Measurements from ENCODE around the gene AFMID. TPM values are rescaled to one million over a fixed set of nuclear protein-coding genes. Genes with fewer than 3 reads are reported as not detected.
A peak's percentile ranks its signal among the peaks of the same experiment; 100 is the strongest.

The AFMID gene
- total and polyA plus RNA-seq, 2 of the 13 experiments (the other 11 are each of a cell fraction or from before 2014, with no cell fraction given) = 249 to 270 TPM

DNA sequence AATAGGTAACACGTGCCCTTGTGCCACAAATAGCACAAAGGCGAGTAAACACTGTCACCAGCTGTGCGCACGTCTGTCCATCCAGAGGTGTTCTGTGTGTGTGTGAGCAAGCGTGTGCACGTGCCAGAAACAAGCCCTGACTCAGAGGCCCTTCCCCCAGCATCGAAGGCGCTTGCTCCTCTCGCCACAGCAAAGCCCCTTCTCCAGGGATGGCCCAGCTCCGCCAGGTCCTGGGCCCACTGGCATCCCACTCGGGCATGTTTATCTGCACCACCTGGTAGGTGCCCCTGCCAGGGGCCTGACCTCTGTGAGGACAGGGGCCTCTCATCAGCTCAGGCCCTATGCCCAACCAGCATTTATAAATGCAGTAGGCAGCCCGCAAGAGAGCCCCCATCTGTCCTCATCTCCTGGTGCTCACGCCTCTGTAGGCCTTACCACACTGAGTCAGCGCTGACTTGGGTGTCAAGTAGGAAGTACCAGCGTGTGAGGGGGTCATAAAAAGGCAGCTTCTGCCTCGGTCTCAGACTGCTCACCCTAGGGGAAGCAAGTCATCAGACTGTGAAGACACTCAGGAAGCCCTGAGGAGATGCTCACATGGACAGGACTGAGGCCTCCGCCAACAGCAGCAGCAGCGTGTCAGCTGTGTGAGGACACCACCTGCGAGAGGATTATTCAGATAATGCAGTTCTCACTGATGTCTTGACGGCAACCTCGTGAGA lies 55.0 kb downstream of the AFMID start (continued):
- TF ChIP-seq NRL (CRISPR knock-in tag; IDR thresholded peaks at IDR 0.05; ENCODE audit: borderline replicate concordance) (0 out of 2 replicates have a peak, but pooled peaks have one; percentile 29), GATA4 (IDR thresholded peaks at IDR 0.05; ENCODE audit: borderline replicate concordance, low read depth) (no peak), NFYC (CRISPR knock-in tag; IDR thresholded peaks at IDR 0.05) (no peak), ZNF296 (CRISPR knock-in tag; conservative IDR thresholded peaks at IDR 0.05) (no peak; the same call in 1 of the 2 replicates), ZBTB40 (IDR thresholded peaks at IDR 0.05) (no peak), ZBTB40 (CRISPR knock-in tag; IDR thresholded peaks at IDR 0.05) (no peak), ZNF335 (CRISPR knock-in tag; IDR thresholded peaks at IDR 0.05) (no peak), REL (CRISPR knock-in tag; conservative IDR thresholded peaks at IDR 0.05) (no peak), ETV5 (CRISPR knock-in tag; IDR thresholded peaks at IDR 0.05; ENCODE audit: borderline replicate concordance) (no peak), FOXO1 (CRISPR knock-in tag; IDR thresholded peaks at IDR 0.05) (no peak), CREB1 (IDR thresholded peaks at IDR 0.05) (no peak), CREB1 (CRISPR knock-in tag; IDR thresholded peaks at IDR 0.05) (no peak), SAP130 (CRISPR knock-in tag; IDR thresholded peaks at IDR 0.05; ENCODE audit: low read depth) (no peak), ZNF605 (CRISPR knock-in tag; IDR thresholded peaks at IDR 0.05) (0 out of 2 replicates have a peak, but pooled peaks have one; percentile 16), MAFK (conservative IDR thresholded peaks at IDR 0.05 in 1 of 2, IDR thresholded peaks at IDR 0.05 in 1 of 2; ENCODE audit: low read length in 2 of 2) (no peak), KDM6A (CRISPR knock-in tag; IDR thresholded peaks at IDR 0.05; ENCODE audit: low read depth) (no peak; the same call in 1 of the 2 replicates)
- TF ChIP-seq, protein P1, sequence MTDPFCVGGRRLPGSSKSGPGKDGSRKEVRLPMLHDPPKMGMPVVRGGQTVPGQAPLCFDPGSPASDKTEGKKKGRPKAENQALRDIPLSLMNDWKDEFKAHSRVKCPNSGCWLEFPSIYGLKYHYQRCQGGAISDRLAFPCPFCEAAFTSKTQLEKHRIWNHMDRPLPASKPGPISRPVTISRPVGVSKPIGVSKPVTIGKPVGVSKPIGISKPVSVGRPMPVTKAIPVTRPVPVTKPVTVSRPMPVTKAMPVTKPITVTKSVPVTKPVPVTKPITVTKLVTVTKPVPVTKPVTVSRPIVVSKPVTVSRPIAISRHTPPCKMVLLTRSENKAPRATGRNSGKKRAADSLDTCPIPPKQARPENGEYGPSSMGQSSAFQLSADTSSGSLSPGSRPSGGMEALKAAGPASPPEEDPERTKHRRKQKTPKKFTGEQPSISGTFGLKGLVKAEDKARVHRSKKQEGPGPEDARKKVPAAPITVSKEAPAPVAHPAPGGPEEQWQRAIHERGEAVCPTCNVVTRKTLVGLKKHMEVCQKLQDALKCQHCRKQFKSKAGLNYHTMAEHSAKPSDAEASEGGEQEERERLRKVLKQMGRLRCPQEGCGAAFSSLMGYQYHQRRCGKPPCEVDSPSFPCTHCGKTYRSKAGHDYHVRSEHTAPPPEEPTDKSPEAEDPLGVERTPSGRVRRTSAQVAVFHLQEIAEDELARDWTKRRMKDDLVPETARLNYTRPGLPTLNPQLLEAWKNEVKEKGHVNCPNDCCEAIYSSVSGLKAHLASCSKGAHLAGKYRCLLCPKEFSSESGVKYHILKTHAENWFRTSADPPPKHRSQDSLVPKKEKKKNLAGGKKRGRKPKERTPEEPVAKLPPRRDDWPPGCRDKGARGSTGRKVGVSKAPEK (CRISPR knock-in tag; IDR thresholded peaks at IDR 0.05; ENCODE audit: borderline replicate concordance) = no peak
- TF ChIP-seq, protein P2, sequence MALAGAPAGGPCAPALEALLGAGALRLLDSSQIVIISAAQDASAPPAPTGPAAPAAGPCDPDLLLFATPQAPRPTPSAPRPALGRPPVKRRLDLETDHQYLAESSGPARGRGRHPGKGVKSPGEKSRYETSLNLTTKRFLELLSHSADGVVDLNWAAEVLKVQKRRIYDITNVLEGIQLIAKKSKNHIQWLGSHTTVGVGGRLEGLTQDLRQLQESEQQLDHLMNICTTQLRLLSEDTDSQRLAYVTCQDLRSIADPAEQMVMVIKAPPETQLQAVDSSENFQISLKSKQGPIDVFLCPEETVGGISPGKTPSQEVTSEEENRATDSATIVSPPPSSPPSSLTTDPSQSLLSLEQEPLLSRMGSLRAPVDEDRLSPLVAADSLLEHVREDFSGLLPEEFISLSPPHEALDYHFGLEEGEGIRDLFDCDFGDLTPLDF (CRISPR knock-in tag; IDR thresholded peaks at IDR 0.05) = no peak

Data from HepG2 (cell line).